Neuronal stem cell (in vitro differentiated cells): Measurements from ENCODE around the gene SPATA31C1.
A peak's percentile ranks its signal among the peaks of the same experiment; 100 is the strongest.

Experiments
- DNase-seq: peaks from one replicate; pipeline ENCODE4 v3.0.0-alpha.2; 2013; ENCODE audit warnings: low spot score
- H2AFZ ChIP-seq: one replicate; pipeline ENCODE4 v1.6.1; 2013; ENCODE audit warnings: mild to moderate bottlenecking, low read length, inconsistent platforms
- H2AK5ac ChIP-seq: 2 replicates; pipeline ENCODE4 v1.6.1; 2013; ENCODE audit warnings: low read depth, mild to moderate bottlenecking, inconsistent platforms, low read length, moderate library complexity, mixed read lengths
- H2BK120ac ChIP-seq: 2 replicates; pipeline ENCODE4 v1.6.1; 2013; ENCODE audit warnings: low read depth, mild to moderate bottlenecking, inconsistent platforms, low read length, moderate library complexity, mixed read lengths
- H2BK12ac ChIP-seq: one replicate; pipeline ENCODE4 v1.6.1; 2013; ENCODE audit warnings: low read length, inconsistent platforms
- H2BK15ac ChIP-seq: 2 replicates; pipeline ENCODE4 v1.6.1; 2013; ENCODE audit warnings: mild to moderate bottlenecking, low read length, inconsistent platforms, mixed read lengths
- H2BK5ac ChIP-seq: one replicate; pipeline ENCODE4 v1.6.1; 2013; ENCODE audit warnings: inconsistent platforms, mild to moderate bottlenecking, low read length, moderate library complexity
- H3K14ac ChIP-seq: one replicate; pipeline ENCODE4 v1.6.1; 2013; ENCODE audit warnings: low read length, inconsistent platforms
- H3K18ac ChIP-seq: 2 replicates; pipeline ENCODE4 v1.6.1; 2013; ENCODE audit warnings: low read length, inconsistent platforms
- H3K23ac ChIP-seq: 2 replicates; pipeline ENCODE4 v1.6.1; 2013; ENCODE audit warnings: low read depth, mild to moderate bottlenecking, mixed read lengths, low read length, inconsistent platforms; ENCODE audit not compliant: poor library complexity
- H3K27ac ChIP-seq: replicated peaks from 3 replicates; pipeline ENCODE4 v1.5.1; 2013; ENCODE audit warnings: low read length, inconsistent platforms
- H3K27me3 ChIP-seq, 3 experiments: 2 replicates each; pipeline ENCODE4 v1.6.1; 2013; ENCODE audit warnings: low read length in 3 of 3, mild to moderate bottlenecking in 2 of 3, inconsistent platforms in 1 of 3, low read depth in 1 of 3, mixed read lengths in 1 of 3, moderate library complexity in 1 of 3; ENCODE audit not compliant: control insufficient read depth in 3 of 3, insufficient read depth in 3 of 3
- H3K36me3 ChIP-seq, 2 donors: replicated peaks in 1 of 2; 2 replicates each; pipeline ENCODE4 v1.6.1; 2013; ENCODE audit warnings: low read length in 2 of 2; ENCODE audit not compliant: control insufficient read depth in 2 of 2, insufficient read depth in 2 of 2
- H3K4ac ChIP-seq: 2 replicates; pipeline ENCODE4 v1.6.1; 2013; ENCODE audit warnings: inconsistent platforms, mild to moderate bottlenecking, low read length, moderate library complexity
- H3K4me1 ChIP-seq, 2 donors: 1 replicate in 1 of 2; 2 replicates in 1 of 2; pipeline ENCODE4 v1.6.1; 2013; ENCODE audit warnings: low read length in 2 of 2, low read depth in 1 of 2; ENCODE audit not compliant: control insufficient read depth in 2 of 2, insufficient read depth in 1 of 2
- H3K4me2 ChIP-seq: one replicate; pipeline ENCODE4 v1.6.1; 2013; ENCODE audit warnings: mild to moderate bottlenecking, low read length, inconsistent platforms; ENCODE audit not compliant: insufficient read depth, poor library complexity, severe bottlenecking
- H3K4me3 ChIP-seq, 2 donors: 2 replicates each; pipeline ENCODE4 v1.5.1; 2013; ENCODE audit warnings: low read length in 2 of 2, mild to moderate bottlenecking in 2 of 2, inconsistent platforms in 1 of 2, moderate library complexity in 1 of 2
- H3K79me1 ChIP-seq: one replicate; pipeline ENCODE4 v1.6.1; 2013; ENCODE audit warnings: low read depth, mild to moderate bottlenecking, inconsistent platforms, low read length, moderate library complexity
- H3K9ac ChIP-seq: one replicate; pipeline ENCODE4 v1.6.1; 2013; ENCODE audit warnings: mild to moderate bottlenecking, low read depth, low read length, inconsistent platforms; ENCODE audit not compliant: poor library complexity
- H3K9me3 ChIP-seq, 2 donors: replicated peaks in 1 of 2; 2 replicates each; pipeline versions ENCODE3 to v1.6.1; 2013; ENCODE audit warnings: low read length in 2 of 2, mild to moderate bottlenecking in 2 of 2, inconsistent platforms in 1 of 2, low read depth in 1 of 2, mixed read lengths in 1 of 2, moderate library complexity in 1 of 2; ENCODE audit not compliant: control insufficient read depth in 2 of 2, insufficient read depth in 1 of 2
- H4K8ac ChIP-seq: one replicate; pipeline ENCODE4 v1.6.1; 2013; ENCODE audit warnings: low read depth, mild to moderate bottlenecking, inconsistent platforms, low read length, moderate library complexity
- H4K91ac ChIP-seq: one replicate; pipeline ENCODE4 v1.6.1; 2013; ENCODE audit warnings: low read length, low read depth, mild to moderate bottlenecking, inconsistent platforms; ENCODE audit not compliant: poor library complexity
- WGBS, 2 donors: extraction: QIAGEN DNeasy Blood & Tissue Kit; methylation state at CpG; one replicate each; pipeline ENCODE4 v1.1.7; 2013; ENCODE audit warnings: missing lambda C conversion rate in 2 of 2, mixed read lengths in 1 of 2; ENCODE audit not compliant: insufficient read length in 2 of 2, insufficient replicate concordance in 1 of 2; ENCODE audit errors: extremely low coverage in 2 of 2; 5-methylcytosine and 5-hydroxymethylcytosine counted together

SPATA31C1 gene

DNA sequence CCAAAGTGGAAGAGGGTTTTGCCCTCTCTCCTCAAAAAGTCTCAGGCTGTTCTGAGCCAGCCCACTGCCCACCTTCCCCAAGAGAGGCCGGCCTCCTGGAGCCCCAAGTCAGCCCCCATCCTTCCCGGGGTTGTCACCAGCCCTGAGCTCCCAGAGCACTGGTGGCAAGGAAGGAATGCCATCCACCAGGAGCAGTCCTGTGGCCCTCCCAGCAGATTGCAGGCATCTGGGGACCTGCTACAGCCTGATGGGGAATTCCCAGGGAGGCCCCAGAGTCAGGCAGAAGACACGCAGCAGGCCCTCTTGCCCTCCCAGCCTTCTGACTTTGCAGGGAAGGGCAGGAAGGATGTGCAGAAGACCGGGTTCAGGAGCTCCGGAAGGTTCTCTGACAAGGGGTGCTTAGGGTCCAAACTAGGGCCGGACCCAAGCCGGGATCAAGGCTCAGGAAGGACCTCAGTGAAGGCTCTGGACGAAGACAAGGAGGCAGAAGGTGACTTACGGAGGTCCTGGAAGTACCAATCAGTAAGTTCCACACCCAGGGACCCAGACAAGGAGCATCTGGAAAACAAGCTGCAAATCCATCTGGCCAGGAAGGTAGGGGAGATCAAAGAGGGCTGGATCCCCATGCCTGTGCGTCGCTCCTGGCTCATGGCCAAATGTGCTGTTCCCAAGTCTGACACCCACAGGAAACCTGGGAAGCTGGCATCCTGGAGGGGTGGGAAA is 31.4 kb upstream of the SPATA31C1 start:
- H3K23ac ChIP-seq = no peak overlapping the region
- no peak overlapping the region for H2AFZ ChIP-seq
- no peak overlapping the region for H2BK120ac ChIP-seq
- no peak overlapping the region for H3K4me2 ChIP-seq
- H3K27ac ChIP-seq = no peak overlapping the region
- no peak overlapping the region for H4K91ac ChIP-seq
- no peak overlapping the region for H2BK12ac ChIP-seq
- H3K18ac ChIP-seq = no peak overlapping the region
- H2BK15ac ChIP-seq = no peak overlapping the region
- no peak overlapping the region for H3K4me3 ChIP-seq
- no peak overlapping the region for H2AK5ac ChIP-seq
- H2BK5ac ChIP-seq = no peak overlapping the region
- no peak for DNase-seq
- H3K79me1 ChIP-seq = no peaks in the 10 kb centered on the region
- H3K14ac ChIP-seq = no peak overlapping the region
- H3K4me1 ChIP-seq = peaks cover 0 to 5% of the 10 kb centered on the region in 2 donors
- H3K36me3 ChIP-seq = no peaks in the 10 kb centered on the region
- WGBS, 2 donors = no CpG with 5 or more reads among the region's 11 CpGs
- H4K8ac ChIP-seq = no peak overlapping the region
- H3K9me3 ChIP-seq = no peaks in the 10 kb centered on the region
- H3K27me3 ChIP-seq = no peaks in the 10 kb centered on the region
- no peak overlapping the region for H3K9ac ChIP-seq
- no peak overlapping the region for H3K4ac ChIP-seq

DNA sequence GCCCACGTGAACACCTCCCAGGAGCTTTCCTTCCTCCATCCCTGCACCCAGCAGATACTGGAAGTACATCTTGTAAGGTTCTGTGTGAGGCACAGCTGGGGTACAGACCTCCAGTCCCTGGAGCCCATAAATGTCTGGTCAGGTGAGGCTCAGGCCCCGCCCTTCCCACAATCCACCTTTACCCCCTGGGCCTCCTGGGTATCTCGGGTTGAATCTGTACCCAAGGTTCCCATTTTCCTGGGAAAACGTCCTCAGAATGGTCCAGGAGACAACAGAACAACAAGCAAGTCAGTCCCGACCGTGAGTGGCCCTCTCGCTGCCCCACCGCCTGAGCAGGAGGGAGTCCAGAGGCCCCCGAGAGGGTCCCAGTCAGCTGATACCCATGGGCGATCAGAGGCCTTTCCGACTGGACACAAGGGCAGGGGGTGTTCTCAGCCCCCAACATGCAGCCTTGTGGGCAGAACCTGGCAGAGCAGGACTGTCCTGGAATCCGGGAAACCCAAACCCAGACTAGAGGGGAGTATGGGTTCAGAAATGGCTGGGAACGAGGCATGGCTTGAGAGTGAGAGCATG is 30.7 kb upstream of the SPATA31C1 start:
- Histone ChIP-seq H3K4me1 (peaks cover 0 to 5% of the 10 kb centered on the region in 2 donors), H3K27ac (no peak overlapping the region), H2AFZ (no peak overlapping the region), H3K4me2 (no peak overlapping the region), H3K9me3 (no peaks in the 10 kb centered on the region), H4K91ac (no peak overlapping the region), H2BK15ac (no peak overlapping the region), H2BK120ac (no peak overlapping the region), H3K18ac (no peak overlapping the region), H3K79me1 (no peaks in the 10 kb centered on the region), H3K14ac (no peak overlapping the region), H3K4ac (no peak overlapping the region), H2AK5ac (no peak overlapping the region), H3K4me3 (no peak overlapping the region), H3K36me3 (no peaks in the 10 kb centered on the region), H3K27me3 (no peaks in the 10 kb centered on the region), H4K8ac (no peak overlapping the region), H3K9ac (no peak overlapping the region), H3K23ac (no peak overlapping the region), H2BK5ac (no peak overlapping the region), H2BK12ac (no peak overlapping the region)
- no CpG with 5 or more reads among the region's 13 CpGs for WGBS, 2 donors
- no peak for DNase-seq

DNA sequence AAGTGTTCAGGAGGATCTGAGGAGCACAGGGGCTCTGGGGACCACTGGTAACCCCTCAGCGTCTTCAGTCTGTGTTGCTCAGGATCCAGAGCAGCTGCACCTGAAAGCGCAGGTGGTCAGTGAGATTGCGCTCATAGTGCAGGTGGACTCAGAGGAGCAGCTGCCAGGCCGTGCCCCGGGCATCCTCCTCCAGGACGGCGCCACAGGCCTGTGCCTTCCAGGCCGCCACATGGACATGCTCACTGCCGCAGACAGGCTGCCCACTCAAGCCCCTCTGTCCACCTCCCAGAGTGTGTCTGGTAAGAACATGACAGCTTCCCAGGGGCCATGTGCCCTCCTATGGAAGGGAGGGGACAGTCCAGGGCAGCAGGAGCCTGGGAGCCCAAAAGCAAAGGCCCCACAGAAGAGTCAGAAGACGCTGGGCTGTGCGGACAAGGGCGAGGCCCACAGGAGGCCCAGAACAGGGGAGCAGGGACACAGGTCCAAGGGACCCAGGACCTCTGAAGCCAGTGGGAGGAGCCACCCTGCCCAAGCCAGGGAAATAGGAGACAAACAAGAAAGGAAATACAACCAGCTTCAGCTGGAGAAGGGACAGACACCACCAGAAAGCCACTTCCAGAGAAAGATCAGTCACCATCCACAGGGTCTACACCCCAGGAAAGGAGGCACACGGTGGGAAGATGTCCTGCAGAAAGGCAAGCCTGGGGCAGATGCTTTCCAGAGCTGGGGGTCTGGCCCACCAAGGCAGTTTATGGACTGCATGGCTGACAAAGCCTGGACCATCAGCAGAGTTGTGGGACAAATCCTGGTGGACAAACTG is 29.9 kb upstream of the SPATA31C1 start:
- peak overlapping the region; percentile 10 for H3K23ac ChIP-seq
- no peak overlapping the region for H3K18ac ChIP-seq
- H4K91ac ChIP-seq = no peak overlapping the region
- no CpG with 5 or more reads among the region's 13 CpGs for WGBS, 2 donors
- peak overlapping the region; percentile 35 for H2AK5ac ChIP-seq
- no peak overlapping the region for H2BK5ac ChIP-seq
- H3K4me1 ChIP-seq = peaks cover 0 to 3% of the 10 kb centered on the region in 2 donors
- no peaks in the 10 kb centered on the region for H3K9me3 ChIP-seq
- H2BK120ac ChIP-seq = no peak overlapping the region
- H2AFZ ChIP-seq = no peak overlapping the region
- no peak overlapping the region for H3K9ac ChIP-seq
- H2BK15ac ChIP-seq = no peak overlapping the region
- no peak overlapping the region for H3K4me3 ChIP-seq
- H3K4me2 ChIP-seq = no peak overlapping the region
- no peak overlapping the region for H4K8ac ChIP-seq
- no peaks in the 10 kb centered on the region for H3K27me3 ChIP-seq
- H3K36me3 ChIP-seq = no peaks in the 10 kb centered on the region
- no peak overlapping the region for H3K27ac ChIP-seq
- H3K14ac ChIP-seq = no peak overlapping the region
- no peak overlapping the region for H2BK12ac ChIP-seq
- H3K79me1 ChIP-seq = no peaks in the 10 kb centered on the region
- no peak for DNase-seq
- no peak overlapping the region for H3K4ac ChIP-seq

DNA sequence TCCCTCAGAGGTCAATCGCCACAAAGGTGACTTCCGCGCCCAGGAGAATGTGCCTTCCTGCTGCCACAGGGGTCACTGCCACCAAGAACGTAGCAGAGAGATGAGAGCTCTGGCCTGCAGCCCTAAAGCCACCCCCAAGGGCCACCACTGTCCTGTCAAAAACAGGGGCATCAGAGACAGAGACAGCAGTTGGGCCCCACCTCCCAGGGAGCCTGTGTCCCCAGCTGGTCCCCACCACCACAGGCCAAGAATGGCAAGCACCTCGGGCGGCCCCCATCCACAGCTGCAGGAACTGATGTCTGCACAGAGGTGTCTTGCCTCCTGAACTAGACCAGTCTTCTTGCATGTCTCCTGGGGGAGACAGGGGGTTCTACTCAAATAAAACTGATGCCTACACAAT is 29.3 kb upstream of the SPATA31C1 start:
- H3K9ac ChIP-seq = no peak overlapping the region
- H3K23ac ChIP-seq = no peak overlapping the region
- H3K36me3 ChIP-seq = no peaks in the 10 kb centered on the region
- no peaks in the 10 kb centered on the region for H3K4me1 ChIP-seq
- H3K4ac ChIP-seq = no peak overlapping the region
- no peak overlapping the region for H2BK12ac ChIP-seq
- H2AFZ ChIP-seq = no peak overlapping the region
- no peak overlapping the region for H3K4me3 ChIP-seq
- no peak overlapping the region for H2BK120ac ChIP-seq
- H3K4me2 ChIP-seq = no peak overlapping the region
- no peaks in the 10 kb centered on the region for H3K9me3 ChIP-seq
- WGBS, 2 donors = no CpG with 5 or more reads among the region's 6 CpGs
- H4K91ac ChIP-seq = no peak overlapping the region
- no peak overlapping the region for H3K27ac ChIP-seq
- H3K79me1 ChIP-seq = no peaks in the 10 kb centered on the region
- no peak for DNase-seq
- no peak overlapping the region for H4K8ac ChIP-seq
- peak overlapping the region; percentile 35 for H2AK5ac ChIP-seq
- peak overlapping the region; percentile 44 for H3K18ac ChIP-seq
- no peak overlapping the region for H2BK15ac ChIP-seq
- no peak overlapping the region for H3K14ac ChIP-seq
- H3K27me3 ChIP-seq = no peaks in the 10 kb centered on the region
- H2BK5ac ChIP-seq = no peak overlapping the region
